Measurements from ENCODE around the gene SERPINI1. TPM values are rescaled to one million over a fixed set of nuclear protein-coding genes. Genes with fewer than 3 reads are reported as not detected.

Gene SERPINI1
- total RNA-seq, 4 donors from 2014 or later, result 0.70 to 2.7 (median 2.2) TPM

GRCh38 chr3:167798443-167798842 lies 62.9 kb downstream of the SERPINI1 start:
- Histone ChIP-seq H3K4me1 (no peaks in the 10 kb centered on the region), H3K4me3 (no peak overlapping the region), H3K27ac (no peak overlapping the region), H3K27me3 (no peaks in the 10 kb centered on the region), H3K36me3 (no peaks in the 10 kb centered on the region), H3K9me3 (no peaks in the 10 kb centered on the region)
- no peak for TF ChIP-seq POLR2A (IDR thresholded peaks at IDR 0.05)
- TF ChIP-seq CTCF (IDR thresholded peaks at IDR 0.05 in 4 of 5, conservative IDR thresholded peaks at IDR 0.05 in 1 of 5), result no peak
- DNase-seq, result no peak
- intact Hi-C loops (cut with DNase I; ENCODE audit: low total_unique reads) (no loop called here), in situ Hi-C loops (cut with MboI; ENCODE audit: low sequenced_read_pairs in 4 of 4) (no loop called here)
- ATAC-seq, result no peak

DNA sequence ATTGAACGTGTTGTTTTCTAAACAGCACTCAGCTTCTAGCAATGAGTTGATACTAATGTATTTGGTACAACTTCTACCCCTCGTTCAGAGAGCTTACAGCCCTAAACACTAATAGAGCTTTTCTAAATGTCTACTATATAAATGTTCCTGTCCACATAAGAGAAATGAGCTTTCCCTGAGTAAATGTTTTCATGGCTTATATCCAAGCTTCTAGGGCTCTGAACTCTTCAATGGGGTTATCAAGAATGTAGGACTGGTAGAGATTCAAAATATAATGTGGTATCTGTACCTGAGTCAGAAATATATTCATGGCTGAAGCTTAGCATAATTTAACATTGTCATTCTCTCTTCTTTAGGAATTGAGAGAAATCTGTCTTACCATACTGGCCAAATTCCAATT lies 73.4 kb downstream of the SERPINI1 start:
- TF ChIP-seq POLR2A (IDR thresholded peaks at IDR 0.05), result no peak
- TF ChIP-seq CTCF (IDR thresholded peaks at IDR 0.05 in 4 of 5, conservative IDR thresholded peaks at IDR 0.05 in 1 of 5), result no peak
- in situ Hi-C loops (cut with MboI; ENCODE audit: low sequenced_read_pairs in 4 of 4), result no loop called here
- Histone ChIP-seq H3K36me3 (no peaks in the 10 kb centered on the region), H3K27me3 (no peaks in the 10 kb centered on the region), H3K4me3 (no peak overlapping the region), H3K9me3 (no peaks in the 10 kb centered on the region), H3K27ac (no peak overlapping the region), H3K4me1 (peaks cover 17 to 18% of the 10 kb centered on the region in 2 donors)
- intact Hi-C loops (cut with DNase I; ENCODE audit: low total_unique reads), result no loop called here
- ATAC-seq (no peak), DNase-seq (no peak)

DNA sequence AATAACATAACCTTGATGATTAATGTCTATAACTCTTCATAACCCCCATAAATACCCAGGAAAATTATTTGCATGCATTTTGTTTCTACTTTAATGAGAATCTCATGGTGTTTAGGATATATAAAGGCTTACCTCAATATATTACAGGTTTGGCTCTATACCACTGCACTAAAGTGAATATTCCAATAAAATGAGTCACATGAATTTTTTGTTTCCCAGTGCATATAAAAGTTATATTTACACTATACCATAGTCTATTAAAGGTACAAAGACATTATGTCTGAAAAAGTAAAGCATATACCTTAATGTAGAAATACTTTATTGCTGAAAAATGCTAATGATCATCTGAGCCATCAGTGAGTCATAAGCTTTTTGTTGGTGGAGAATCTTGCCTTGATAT lies 74.7 kb downstream of the SERPINI1 start:
- in situ Hi-C loops (cut with MboI; ENCODE audit: low sequenced_read_pairs in 4 of 4), result no loop called here
- DNase-seq, result no peak
- H3K36me3 ChIP-seq, result no peaks in the 10 kb centered on the region
- intact Hi-C loops (cut with DNase I; ENCODE audit: low total_unique reads), result no loop called here
- no peak for ATAC-seq
- peaks cover 30 to 32% of the 10 kb centered on the region in 2 donors for H3K4me1 ChIP-seq
- no peaks in the 10 kb centered on the region for H3K27me3 ChIP-seq
- TF ChIP-seq CTCF (IDR thresholded peaks at IDR 0.05 in 4 of 5, conservative IDR thresholded peaks at IDR 0.05 in 1 of 5) (no peak), POLR2A (IDR thresholded peaks at IDR 0.05) (no peak)
- no peak overlapping the region for H3K27ac ChIP-seq
- H3K4me3 ChIP-seq, result no peak overlapping the region
- H3K9me3 ChIP-seq, result no peaks in the 10 kb centered on the region

DNA sequence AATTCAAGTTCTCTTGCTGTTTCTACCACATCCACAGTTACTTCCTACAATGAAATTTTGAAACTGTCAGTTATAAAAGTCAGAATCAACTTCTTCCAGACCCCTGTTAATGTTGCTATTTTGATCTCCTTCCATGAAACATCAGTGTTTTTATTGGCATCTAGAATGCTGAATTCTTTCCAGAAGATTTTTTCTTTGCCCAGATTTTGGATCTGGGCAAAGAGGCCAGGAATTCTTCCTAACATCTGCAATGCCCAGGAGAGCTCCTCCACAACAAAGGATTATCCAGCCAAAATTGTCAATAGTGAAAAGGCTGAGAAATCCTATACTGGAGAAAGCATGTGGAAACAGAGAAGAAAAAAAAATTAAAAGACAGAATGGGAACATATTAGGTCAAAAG lies 75.5 kb downstream of the SERPINI1 start:
- H3K4me1 ChIP-seq, result peaks cover 33 to 35% of the 10 kb centered on the region in 2 donors
- ATAC-seq (no peak), DNase-seq (no peak)
- intact Hi-C loops (cut with DNase I; ENCODE audit: low total_unique reads), result no loop called here
- TF ChIP-seq POLR2A (IDR thresholded peaks at IDR 0.05), result no peak
- TF ChIP-seq CTCF (IDR thresholded peaks at IDR 0.05 in 4 of 5, conservative IDR thresholded peaks at IDR 0.05 in 1 of 5), result no peak
- H3K4me3 ChIP-seq, result no peak overlapping the region
- in situ Hi-C loops (cut with MboI; ENCODE audit: low sequenced_read_pairs in 4 of 4), result no loop called here
- no peak overlapping the region for H3K27ac ChIP-seq
- no peaks in the 10 kb centered on the region for H3K9me3 ChIP-seq
- no peaks in the 10 kb centered on the region for H3K27me3 ChIP-seq
- H3K36me3 ChIP-seq, result no peaks in the 10 kb centered on the region

Measured in gastrocnemius medialis (tissue), 4 donors.